HUES64 (cell line): ENCODE data around the gene ERFL.

Source experiments
- H3K27ac ChIP-seq: 2 replicates; pipeline ENCODE4 v1.7.0; 2013; ENCODE audit warnings: low read depth, low read length, inconsistent platforms
- H3K27me3 ChIP-seq: 2 replicates; pipeline ENCODE4 v1.6.1; 2013; ENCODE audit warnings: mild to moderate bottlenecking, low read length; ENCODE audit not compliant: insufficient read depth
- H3K36me3 ChIP-seq: 2 replicates; pipeline ENCODE4 v1.6.1; 2013; ENCODE audit warnings: mild to moderate bottlenecking, low read length; ENCODE audit not compliant: insufficient read depth
- H3K4me1 ChIP-seq: 2 replicates; pipeline ENCODE4 v1.6.1; 2013; ENCODE audit warnings: mild to moderate bottlenecking, low read length, moderate library complexity; ENCODE audit not compliant: insufficient read depth
- H3K4me3 ChIP-seq: 2 replicates; pipeline ENCODE4 v1.5.1; 2013; ENCODE audit warnings: mild to moderate bottlenecking, low read length, moderate library complexity
- H3K9ac ChIP-seq: 2 replicates; pipeline ENCODE4 v1.6.1; 2013; ENCODE audit warnings: mild to moderate bottlenecking, low read depth, low read length
- H3K9me3 ChIP-seq: 2 replicates; pipeline ENCODE4 v1.6.1; 2013; ENCODE audit warnings: low read depth, low read length; ENCODE audit not compliant: insufficient read depth
- WGBS: fragments of 150-250, 120-280 bp; methylation state at CpG from one replicate; pipeline ENCODE4 v1.1.7; 2013; ENCODE audit warnings: missing lambda C conversion rate; 5-methylcytosine and 5-hydroxymethylcytosine counted together

The ERFL gene

DNA sequence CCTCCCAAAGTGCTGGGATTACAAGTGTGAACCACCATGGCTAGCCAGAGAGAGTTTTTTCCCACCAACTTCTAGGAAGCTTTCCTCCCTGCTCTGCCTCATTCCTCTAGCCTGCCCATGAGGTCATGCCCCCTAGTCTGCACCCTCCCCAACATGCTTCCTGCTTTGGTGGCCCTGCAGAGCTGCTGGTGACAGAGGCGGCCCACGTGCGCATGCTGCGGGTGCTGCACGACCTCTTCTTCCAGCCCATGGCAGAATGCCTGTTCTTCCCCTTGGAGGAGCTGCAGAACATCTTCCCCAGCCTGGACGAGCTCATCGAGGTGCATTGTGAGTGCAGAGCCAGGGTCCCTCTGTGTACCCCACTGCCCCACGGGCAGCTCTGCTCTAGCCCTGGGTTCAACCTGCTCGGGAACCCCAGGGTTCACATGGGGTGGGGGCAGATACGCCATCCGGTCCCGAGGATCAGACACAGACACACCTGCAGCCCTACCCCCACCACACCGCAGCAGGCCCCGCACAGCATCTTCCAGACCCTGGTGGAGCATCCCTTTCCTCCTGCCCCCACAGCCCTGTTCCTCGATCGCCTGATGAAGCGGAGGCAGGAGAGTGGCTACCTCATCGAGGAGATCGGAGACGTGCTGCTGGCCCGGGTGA is 26.4 kb downstream of the ERFL start:
- H3K36me3 ChIP-seq, result peaks cover 57% of the 10 kb centered on the region
- 95% methylated on average over 21 of the region's 21 CpGs for WGBS

DNA sequence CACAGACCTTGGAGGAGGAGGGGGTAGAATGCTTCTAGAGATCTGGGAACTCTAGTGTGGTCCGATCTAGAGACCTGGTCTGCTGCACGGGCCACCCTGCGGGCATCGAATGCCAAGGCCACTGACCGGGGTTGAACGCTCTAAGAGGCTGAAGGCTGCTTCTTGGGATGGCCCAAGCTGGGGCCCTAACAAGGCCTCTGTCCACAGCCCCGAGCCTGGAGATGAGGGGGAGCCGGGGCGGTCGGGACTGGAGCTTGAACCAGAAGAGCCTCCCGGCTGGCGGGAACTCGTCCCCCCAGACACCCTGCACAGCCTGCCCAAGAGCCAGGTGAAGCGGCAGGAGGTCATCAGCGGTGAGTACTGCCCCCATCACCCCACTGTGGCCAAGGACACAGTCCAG is 30.0 kb downstream of the ERFL start:
- Histone ChIP-seq H3K27ac (no peak overlapping the region), H3K36me3 (peaks cover 48% of the 10 kb centered on the region), H3K9ac (no peak overlapping the region), H3K4me1 (peaks cover 8% of the 10 kb centered on the region; the same call in 1 of the 2 replicates), H3K9me3 (no peaks in the 10 kb centered on the region), H3K4me3 (no peak overlapping the region), H3K27me3 (no peaks in the 10 kb centered on the region)
- WGBS, result 96% methylated on average over 15 of the region's 15 CpGs

More for the DNA sequence above, 26.4 kb downstream of the ERFL start:
- H3K27me3 ChIP-seq, result no peaks in the 10 kb centered on the region
- no peaks in the 10 kb centered on the region for H3K9me3 ChIP-seq
- H3K27ac ChIP-seq, result no peak overlapping the region
- H3K9ac ChIP-seq, result no peak overlapping the region
- H3K4me1 ChIP-seq, result no peaks in the 10 kb centered on the region
- H3K4me3 ChIP-seq, result no peak overlapping the region

DNA sequence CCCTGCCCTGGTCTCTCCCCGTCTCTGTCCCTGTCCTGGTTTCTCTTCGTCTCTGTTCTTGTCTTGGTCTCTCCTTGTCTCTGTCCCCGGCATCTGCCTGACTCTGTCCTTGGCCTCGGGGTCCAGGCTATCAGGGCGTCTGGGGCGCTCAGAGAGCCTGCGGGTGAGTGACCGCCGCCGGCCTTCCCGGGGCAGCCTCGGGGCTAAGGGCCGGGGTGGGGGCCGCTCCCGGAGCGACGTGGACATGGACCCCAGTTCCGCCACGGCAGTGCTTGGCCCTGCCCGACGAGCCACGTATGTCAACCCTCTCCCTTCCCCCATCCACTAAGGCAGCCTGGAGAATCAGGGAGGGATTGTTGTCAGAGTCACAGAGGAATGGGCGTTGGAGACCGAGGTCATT is 30.4 kb downstream of the ERFL start:
- peaks cover 8% of the 10 kb centered on the region; the same call in 1 of the 2 replicates for H3K4me1 ChIP-seq
- WGBS, result 95% methylated on average over 24 of the region's 24 CpGs
- no peak overlapping the region for H3K27ac ChIP-seq
- H3K36me3 ChIP-seq, result peaks cover 44% of the 10 kb centered on the region
- H3K9me3 ChIP-seq, result no peaks in the 10 kb centered on the region
- no peaks in the 10 kb centered on the region for H3K27me3 ChIP-seq
- no peak overlapping the region for H3K9ac ChIP-seq
- H3K4me3 ChIP-seq, result no peak overlapping the region

DNA sequence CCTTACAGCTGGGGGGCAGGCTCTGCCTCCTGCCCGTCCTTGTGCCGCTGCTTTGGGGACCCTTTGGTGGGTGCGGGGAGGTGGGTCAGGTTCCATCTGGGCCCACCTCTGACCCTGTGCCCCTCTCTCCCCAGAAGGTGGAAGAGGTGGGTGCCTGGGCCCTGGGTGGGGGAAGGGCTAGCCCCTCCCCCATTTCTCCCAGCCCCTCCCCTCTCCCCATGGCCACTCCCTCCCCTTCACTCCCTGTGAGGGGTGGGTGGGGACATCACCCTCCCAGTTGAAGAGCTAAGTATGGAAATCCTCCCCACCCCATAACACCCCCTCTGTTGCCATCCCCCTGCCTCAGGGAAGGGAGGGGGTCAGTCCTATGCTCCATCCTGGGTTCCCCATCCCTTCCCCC is 31.1 kb downstream of the ERFL start:
- Histone ChIP-seq H3K4me1 (peaks cover 8% of the 10 kb centered on the region; the same call in 1 of the 2 replicates), H3K27ac (no peak overlapping the region), H3K4me3 (no peak overlapping the region), H3K9me3 (no peaks in the 10 kb centered on the region), H3K36me3 (peaks cover 37% of the 10 kb centered on the region), H3K9ac (no peak overlapping the region), H3K27me3 (no peaks in the 10 kb centered on the region)
- 74% methylated on average over 3 of the region's 3 CpGs for WGBS

DNA sequence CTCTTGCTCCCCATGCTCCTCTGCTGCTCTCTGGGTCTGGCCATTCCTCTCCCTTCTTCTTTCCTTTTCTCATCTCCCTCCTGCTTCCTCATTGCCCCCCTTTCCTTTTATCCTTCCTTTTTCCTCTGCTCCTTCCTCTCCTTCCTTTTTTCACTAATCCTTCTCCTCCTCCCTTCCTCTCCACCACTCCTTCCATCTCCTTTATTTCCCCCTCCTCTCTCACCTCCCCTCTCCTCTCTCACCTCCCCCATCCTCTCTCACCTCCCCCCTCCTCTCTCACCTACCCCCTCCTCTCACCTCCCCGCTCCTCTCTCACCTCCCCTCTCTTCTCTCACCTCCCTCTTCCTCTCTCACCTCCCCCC is 31.7 kb downstream of the ERFL start:
- H3K4me1 ChIP-seq, result peaks cover 8% of the 10 kb centered on the region; the same call in 1 of the 2 replicates
- H3K9me3 ChIP-seq, result no peaks in the 10 kb centered on the region
- H3K36me3 ChIP-seq, result peaks cover 31% of the 10 kb centered on the region
- no peak overlapping the region for H3K27ac ChIP-seq
- WGBS, result 60% methylated on average over 1 of the region's 1 CpG
- no peak overlapping the region for H3K4me3 ChIP-seq
- H3K27me3 ChIP-seq, result no peaks in the 10 kb centered on the region
- H3K9ac ChIP-seq, result no peak overlapping the region

DNA sequence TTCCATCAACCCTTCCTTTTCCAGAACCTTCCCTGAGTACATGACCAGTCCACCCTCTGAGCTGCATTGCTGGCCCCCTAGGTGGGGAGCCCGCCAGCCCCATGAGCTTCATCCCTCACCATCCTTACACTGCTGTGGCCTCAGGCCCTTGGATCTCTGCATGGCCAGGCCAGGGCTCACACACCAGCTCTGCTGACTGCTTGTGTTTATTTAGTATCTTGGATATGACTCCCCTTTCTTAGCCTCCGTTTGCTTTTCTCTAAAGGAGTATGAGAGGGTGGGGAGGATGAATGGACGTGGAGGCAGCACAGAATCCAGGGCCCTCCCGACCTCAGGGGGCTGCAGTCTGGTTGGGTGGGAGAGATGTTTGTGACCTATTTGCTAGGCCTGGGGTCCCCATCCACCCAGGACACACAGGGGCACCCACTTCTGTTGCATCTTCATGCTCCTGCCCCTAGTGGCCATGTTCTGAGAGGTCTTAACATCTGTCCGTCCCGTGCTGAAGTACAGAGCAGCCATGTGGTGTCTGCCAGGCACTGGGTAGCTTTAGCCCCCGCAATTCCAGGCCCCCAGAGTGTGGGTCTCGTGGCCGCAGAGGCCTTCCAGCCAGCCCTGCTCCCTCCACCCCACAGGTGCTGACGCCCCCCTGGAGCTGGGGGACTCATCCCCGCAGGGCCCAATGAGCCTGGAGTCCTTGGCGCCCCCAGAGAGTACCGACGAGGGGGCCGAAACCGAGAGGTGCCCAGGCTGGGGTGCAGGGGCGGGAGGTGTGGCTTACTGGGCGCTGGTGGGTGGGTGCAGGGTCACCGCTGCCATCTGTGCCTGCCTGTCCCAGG is 32.3 kb downstream of the ERFL start:
- Histone ChIP-seq H3K9ac (no peak overlapping the region), H3K4me3 (no peak overlapping the region), H3K4me1 (peaks cover 8% of the 10 kb centered on the region; the same call in 1 of the 2 replicates), H3K27ac (no peak overlapping the region), H3K36me3 (peaks cover 28% of the 10 kb centered on the region), H3K27me3 (no peaks in the 10 kb centered on the region), H3K9me3 (no peaks in the 10 kb centered on the region)
- WGBS, result 85% methylated on average over 19 of the region's 19 CpGs

DNA sequence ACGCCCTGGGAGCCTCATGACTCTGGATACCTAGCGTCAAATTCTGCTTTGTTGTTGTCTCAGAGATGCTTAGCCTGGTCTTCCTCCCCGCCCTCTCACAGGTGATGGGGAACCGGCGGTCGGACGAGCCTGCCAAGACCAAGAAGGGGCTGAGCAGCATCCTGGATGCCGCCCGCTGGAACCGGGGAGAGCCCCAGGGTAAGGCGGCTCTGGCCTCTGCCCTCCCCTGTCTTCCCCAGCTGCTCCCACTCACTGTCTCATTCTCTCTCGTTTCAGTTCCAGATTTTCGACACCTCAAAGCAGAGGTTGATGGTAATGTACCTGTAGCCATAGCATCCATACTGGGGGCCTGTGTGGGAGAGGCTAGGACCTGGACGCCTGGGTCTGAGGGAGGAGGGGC is 33.9 kb downstream of the ERFL start:
- H3K27ac ChIP-seq, result no peak overlapping the region
- H3K9ac ChIP-seq, result no peak overlapping the region
- H3K9me3 ChIP-seq, result no peaks in the 10 kb centered on the region
- 92% methylated on average over 14 of the region's 14 CpGs for WGBS
- peaks cover 27% of the 10 kb centered on the region for H3K36me3 ChIP-seq
- no peaks in the 10 kb centered on the region for H3K27me3 ChIP-seq
- peaks cover 8% of the 10 kb centered on the region; the same call in 1 of the 2 replicates for H3K4me1 ChIP-seq
- H3K4me3 ChIP-seq, result no peak overlapping the region

DNA sequence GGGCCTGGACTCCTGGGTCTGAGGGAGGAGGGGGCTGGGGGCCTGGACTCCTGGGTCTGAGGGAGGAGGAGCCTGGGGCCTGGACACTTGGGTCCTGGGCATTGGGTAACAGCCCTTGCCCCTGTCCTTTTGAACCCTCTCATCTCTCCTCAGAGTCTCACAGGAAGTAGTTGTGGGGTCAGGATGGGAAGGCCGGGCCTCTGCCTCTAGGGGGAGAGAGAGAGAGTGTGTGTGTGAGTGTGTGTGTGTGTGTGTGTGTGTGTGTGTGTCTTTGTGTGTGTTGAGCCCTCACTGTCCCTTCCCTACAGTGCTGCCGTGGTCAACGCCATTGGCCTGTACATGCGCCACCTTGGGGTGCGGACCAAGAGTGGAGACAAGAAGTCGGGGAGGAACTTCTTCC is 34.4 kb downstream of the ERFL start:
- peaks cover 28% of the 10 kb centered on the region for H3K36me3 ChIP-seq
- no peak overlapping the region for H3K4me3 ChIP-seq
- no peak overlapping the region for H3K27ac ChIP-seq
- H3K27me3 ChIP-seq, result no peaks in the 10 kb centered on the region
- WGBS, result 83% methylated on average over 6 of the region's 6 CpGs
- no peak overlapping the region for H3K9ac ChIP-seq
- H3K9me3 ChIP-seq, result no peaks in the 10 kb centered on the region
- H3K4me1 ChIP-seq, result peaks cover 8% of the 10 kb centered on the region; the same call in 1 of the 2 replicates

DNA sequence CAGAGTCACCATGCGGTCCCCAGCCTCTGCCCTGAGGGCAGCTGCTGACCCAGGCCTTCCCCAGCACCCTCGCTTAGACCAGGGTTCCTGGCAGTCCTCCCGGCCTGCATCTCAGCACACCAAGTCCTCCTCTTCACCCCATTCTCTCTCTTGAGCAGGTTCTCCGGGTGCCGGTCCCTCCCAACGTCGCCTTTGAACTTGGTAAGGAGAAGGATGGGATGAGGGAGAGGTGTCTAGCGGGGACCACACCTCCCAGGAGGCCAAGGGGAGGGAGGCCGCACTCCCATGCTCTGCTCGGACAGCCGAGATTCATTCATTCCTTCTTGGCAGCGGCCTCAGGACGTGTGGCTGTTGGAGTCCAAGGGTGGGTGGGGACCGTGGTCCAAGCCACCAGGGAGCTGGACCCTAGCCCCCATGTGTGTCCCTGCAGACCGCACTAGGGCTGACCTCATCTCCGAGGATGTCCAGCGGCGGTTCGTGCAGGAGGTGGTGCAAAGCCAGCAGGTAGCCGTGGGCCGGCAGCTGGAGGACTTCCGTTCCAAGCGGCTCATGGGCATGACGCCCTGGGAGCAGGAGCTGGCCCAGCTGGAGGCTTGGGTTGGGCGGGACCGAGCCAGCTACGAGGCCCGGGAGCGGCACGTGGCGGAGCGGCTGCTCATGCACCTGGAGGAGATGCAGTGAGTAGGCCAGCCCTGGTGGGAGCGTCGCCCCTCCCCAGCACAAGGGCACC is 35.9 kb downstream of the ERFL start:
- Histone ChIP-seq H3K4me3 (no peak overlapping the region), H3K27ac (no peak overlapping the region), H3K4me1 (peaks cover 18% of the 10 kb centered on the region), H3K9ac (no peak overlapping the region), H3K27me3 (no peaks in the 10 kb centered on the region), H3K9me3 (no peaks in the 10 kb centered on the region), H3K36me3 (peaks cover 17% of the 10 kb centered on the region)
- WGBS, result 93% methylated on average over 34 of the region's 34 CpGs

DNA sequence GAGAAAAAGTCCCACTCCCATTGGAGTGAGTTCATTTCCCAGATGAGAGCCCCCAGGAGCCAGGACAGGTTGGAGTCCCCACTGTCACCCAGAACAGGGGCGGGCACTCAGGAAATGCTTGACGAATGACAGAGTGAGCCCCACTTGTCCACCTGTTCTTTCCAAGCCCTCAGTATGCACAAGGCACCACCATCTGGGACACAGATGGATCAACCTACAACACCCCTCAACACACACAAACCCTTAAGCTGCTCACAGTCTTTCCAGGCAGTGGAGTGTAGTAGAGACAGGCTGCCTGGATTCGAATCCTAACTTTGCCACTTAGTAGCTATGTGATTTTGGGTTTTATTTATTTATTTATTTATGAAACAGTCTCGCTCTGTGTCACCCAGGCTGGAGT is 37.3 kb downstream of the ERFL start:
- Histone ChIP-seq H3K9ac (no peak overlapping the region), H3K4me1 (peaks cover 21% of the 10 kb centered on the region), H3K27ac (no peak overlapping the region), H3K4me3 (no peak overlapping the region), H3K36me3 (peaks cover 17% of the 10 kb centered on the region), H3K27me3 (no peaks in the 10 kb centered on the region), H3K9me3 (no peaks in the 10 kb centered on the region)
- 96% methylated on average over 3 of the region's 4 CpGs for WGBS

DNA sequence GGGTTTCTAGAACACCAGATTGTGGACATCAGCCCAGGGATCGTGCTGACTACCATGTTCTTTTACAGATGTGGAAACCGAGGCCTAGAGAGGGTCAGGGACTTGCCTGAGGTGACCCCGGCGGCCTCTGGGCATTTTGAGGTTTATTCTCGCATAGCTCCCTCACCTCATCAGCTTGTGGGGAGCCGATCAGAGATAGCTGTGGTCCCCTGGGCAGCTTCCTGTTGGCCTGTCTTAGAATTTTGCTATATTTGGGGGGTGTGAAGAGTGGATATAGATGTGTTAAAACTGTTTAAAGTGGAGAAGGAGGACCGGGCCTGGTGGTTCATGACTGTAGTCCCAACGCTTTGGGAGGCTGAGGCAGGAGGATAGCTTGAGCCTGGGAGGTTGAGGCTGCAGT is 38.4 kb downstream of the ERFL start:
- Histone ChIP-seq H3K4me3 (no peak overlapping the region), H3K27ac (no peak overlapping the region), H3K4me1 (peaks cover 17% of the 10 kb centered on the region), H3K9me3 (no peaks in the 10 kb centered on the region), H3K9ac (no peak overlapping the region), H3K36me3 (peaks cover 11% of the 10 kb centered on the region), H3K27me3 (no peaks in the 10 kb centered on the region)
- 94% methylated on average over 8 of the region's 8 CpGs for WGBS
